DND-41 (cell line): ENCODE measurements around the gene CPPED1.
"Not testable (repeated sequence)": the region's sequence is repeated elsewhere in the genome, so short reads cannot be mapped to it uniquely, and the experiment has no call there.

ENCODE experiments used
- ATAC-seq: fragments of 200-7000 bp; cut with Tn5 transposase; 3 replicates; pipeline ENCODE4 v1.9.1; 2021; ENCODE audit warnings: low read depth; ENCODE audit not compliant: insufficient read depth
- DNase-seq: peaks from one replicate; pipeline ENCODE4 v3.0.0-alpha.2; 2020
- H2AFZ ChIP-seq: 2 replicates; pipeline ENCODE4 v1.6.0; 2012; ENCODE audit warnings: low read depth, low read length
- H3K27ac ChIP-seq: 2 replicates; pipeline ENCODE4 v1.5.1; 2012; ENCODE audit warnings: low read length, inconsistent platforms
- H3K27me3 ChIP-seq: fragments of 200-600 bp; sonication (generic); 2 replicates; pipeline ENCODE4 v1.6.0; 2012; ENCODE audit warnings: low read length, mild to moderate bottlenecking, inconsistent platforms; ENCODE audit not compliant: insufficient read depth, poor library complexity
- H3K36me3 ChIP-seq: 2 replicates; pipeline ENCODE4 v1.5.1; 2012; ENCODE audit warnings: low read length, inconsistent platforms; ENCODE audit not compliant: insufficient read depth
- H3K4me1 ChIP-seq: 2 replicates; pipeline ENCODE4 v1.5.1; 2012; ENCODE audit warnings: mild to moderate bottlenecking, low read length; ENCODE audit not compliant: insufficient read depth
- H3K4me2 ChIP-seq: 2 replicates; pipeline ENCODE4 v1.6.0; 2012; ENCODE audit warnings: mild to moderate bottlenecking, moderate library complexity, low read length, inconsistent platforms; ENCODE audit not compliant: insufficient read depth
- H3K4me3 ChIP-seq, 2 experiments: fragments of 200-600 bp in 1 of 2; shearing (Covaris generic) in 1 of 2; 2 replicates each; pipeline ENCODE4 v1.5.1; 2012 to 2016; ENCODE audit warnings: inconsistent platforms in 2 of 2, low read length in 2 of 2, mild to moderate bottlenecking in 2 of 2, low read depth in 1 of 2, moderate library complexity in 1 of 2
- H3K79me2 ChIP-seq: 2 replicates; pipeline ENCODE4 v1.6.0; 2012; ENCODE audit warnings: low read length, inconsistent platforms; ENCODE audit not compliant: insufficient read depth
- H3K9ac ChIP-seq: 2 replicates; pipeline ENCODE4 v1.6.0; 2012; ENCODE audit warnings: low read depth, mild to moderate bottlenecking, inconsistent platforms, low read length, moderate library complexity
- H3K9me3 ChIP-seq: 2 replicates; pipeline ENCODE4 v1.5.1; 2012; ENCODE audit warnings: low read length, moderate library complexity, mild to moderate bottlenecking, inconsistent platforms; ENCODE audit not compliant: insufficient read depth, severe bottlenecking
- H4K20me1 ChIP-seq: 2 replicates; pipeline ENCODE4 v1.6.0; 2012; ENCODE audit warnings: low read length; ENCODE audit not compliant: insufficient read depth
- EZH2 ChIP-seq: IDR thresholded peaks from 3 replicates; pipeline ENCODE4 v1.6.1; 2012; ENCODE audit warnings: borderline replicate concordance, low read depth, mild to moderate bottlenecking, moderate library complexity, low read length, inconsistent platforms; ENCODE audit not compliant: severe bottlenecking
- TF ChIP-seq, protein P1 (sequence below): IDR thresholded peaks from 2 replicates; pipeline ENCODE4 v1.5.1; 2012; ENCODE audit warnings: borderline replicate concordance, low read length, moderate library complexity, mild to moderate bottlenecking; ENCODE audit not compliant: poor library complexity, severe bottlenecking; ENCODE audit errors: extremely low read depth

Gene CPPED1

DNA sequence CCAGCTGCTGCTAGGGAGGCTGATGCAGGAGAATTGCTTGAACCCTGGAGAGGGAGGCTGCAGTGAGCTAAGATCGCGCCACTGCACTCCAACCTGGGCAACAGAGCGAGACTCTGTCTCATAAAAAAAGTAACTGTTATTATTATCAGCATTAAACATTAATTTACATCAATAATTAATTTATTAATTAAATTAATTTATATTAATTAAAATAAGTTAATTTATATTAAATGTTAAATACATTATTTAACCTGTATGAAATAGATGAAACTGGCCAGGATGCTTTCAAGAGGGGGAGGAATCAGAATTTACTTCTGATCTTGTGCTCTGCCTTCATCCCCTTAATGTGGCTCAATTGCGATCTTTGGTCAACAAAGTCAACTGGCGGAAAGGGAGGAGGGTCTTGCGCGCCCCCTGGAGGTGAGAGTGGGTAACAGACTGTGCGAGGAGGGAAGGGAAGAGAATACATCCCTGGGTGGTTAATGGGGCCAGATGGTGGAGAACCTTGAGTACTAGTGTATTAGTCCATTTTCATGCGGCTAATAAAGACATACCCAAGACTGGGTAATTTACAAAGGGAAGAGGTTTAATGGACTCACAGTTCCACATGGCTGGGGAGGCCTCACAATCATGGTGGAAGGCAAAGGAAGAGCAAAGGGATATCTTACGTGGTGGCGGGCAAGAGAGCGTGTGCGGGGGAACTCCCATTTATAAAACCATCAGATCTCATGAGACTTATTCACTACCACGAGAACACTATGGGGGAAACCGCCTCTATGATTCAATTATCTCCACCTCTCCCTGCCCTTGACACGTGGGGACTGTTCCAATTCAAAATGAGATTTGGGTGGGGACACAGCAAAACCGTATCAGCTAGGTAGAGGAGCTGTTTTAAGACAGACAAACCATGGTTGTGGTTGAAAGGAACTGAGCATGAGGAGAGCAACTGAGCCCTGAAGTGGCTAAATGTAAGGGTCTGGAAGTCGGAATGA is 15.7 kb upstream of the CPPED1 start:
- H3K4me2 ChIP-seq: no peak overlapping the region
- no peaks in the 10 kb centered on the region for H3K27me3 ChIP-seq
- TF ChIP-seq, protein P1, sequence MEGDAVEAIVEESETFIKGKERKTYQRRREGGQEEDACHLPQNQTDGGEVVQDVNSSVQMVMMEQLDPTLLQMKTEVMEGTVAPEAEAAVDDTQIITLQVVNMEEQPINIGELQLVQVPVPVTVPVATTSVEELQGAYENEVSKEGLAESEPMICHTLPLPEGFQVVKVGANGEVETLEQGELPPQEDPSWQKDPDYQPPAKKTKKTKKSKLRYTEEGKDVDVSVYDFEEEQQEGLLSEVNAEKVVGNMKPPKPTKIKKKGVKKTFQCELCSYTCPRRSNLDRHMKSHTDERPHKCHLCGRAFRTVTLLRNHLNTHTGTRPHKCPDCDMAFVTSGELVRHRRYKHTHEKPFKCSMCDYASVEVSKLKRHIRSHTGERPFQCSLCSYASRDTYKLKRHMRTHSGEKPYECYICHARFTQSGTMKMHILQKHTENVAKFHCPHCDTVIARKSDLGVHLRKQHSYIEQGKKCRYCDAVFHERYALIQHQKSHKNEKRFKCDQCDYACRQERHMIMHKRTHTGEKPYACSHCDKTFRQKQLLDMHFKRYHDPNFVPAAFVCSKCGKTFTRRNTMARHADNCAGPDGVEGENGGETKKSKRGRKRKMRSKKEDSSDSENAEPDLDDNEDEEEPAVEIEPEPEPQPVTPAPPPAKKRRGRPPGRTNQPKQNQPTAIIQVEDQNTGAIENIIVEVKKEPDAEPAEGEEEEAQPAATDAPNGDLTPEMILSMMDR: peak; percentile 89
- TF ChIP-seq EZH2: no peak
- peak; percentile 73 for DNase-seq
- H3K27ac ChIP-seq: no peak overlapping the region
- no peaks in the 10 kb centered on the region for H3K9me3 ChIP-seq
- H2AFZ ChIP-seq: no peak overlapping the region
- no peak overlapping the region for H3K4me3 ChIP-seq
- ATAC-seq: peak; percentile 62; the same call in 1 of the 3 replicates
- no peaks in the 10 kb centered on the region for H3K36me3 ChIP-seq
- no peaks in the 10 kb centered on the region for H3K79me2 ChIP-seq
- no peak overlapping the region for H3K9ac ChIP-seq
- H3K4me1 ChIP-seq: peaks cover 13% of the 10 kb centered on the region
- H4K20me1 ChIP-seq: no peaks in the 10 kb centered on the region

GRCh38 chr16:12818326-12818725 is 14.6 kb upstream of the CPPED1 start:
- H3K27me3 ChIP-seq: no peaks in the 10 kb centered on the region
- ATAC-seq: no peak
- H3K9ac ChIP-seq: no peak overlapping the region
- no peak overlapping the region for H3K4me3 ChIP-seq
- no peak overlapping the region for H3K27ac ChIP-seq
- H4K20me1 ChIP-seq: no peaks in the 10 kb centered on the region
- peaks cover 13% of the 10 kb centered on the region for H3K4me1 ChIP-seq
- DNase-seq: no peak
- no peaks in the 10 kb centered on the region for H3K36me3 ChIP-seq
- TF ChIP-seq, protein P1: no peak
- no peak for TF ChIP-seq EZH2
- H3K4me2 ChIP-seq: no peak overlapping the region
- H3K79me2 ChIP-seq: no peaks in the 10 kb centered on the region
- no peaks in the 10 kb centered on the region for H3K9me3 ChIP-seq
- H2AFZ ChIP-seq: no peak overlapping the region

GRCh38 chr16:12816791-12817214 is 13.1 kb upstream of the CPPED1 start:
- not testable (repeated sequence) for H3K9me3 ChIP-seq, H3K4me3 ChIP-seq, H4K20me1 ChIP-seq, H3K79me2 ChIP-seq, H2AFZ ChIP-seq, H3K36me3 ChIP-seq, H3K9ac ChIP-seq, H3K4me2 ChIP-seq, H3K27me3 ChIP-seq
- ATAC-seq: peak; percentile 66
- DNase-seq: peak; percentile 60
- peaks cover 13% of the 10 kb centered on the region for H3K4me1 ChIP-seq
- H3K27ac ChIP-seq: peak overlapping the region; percentile 31; the same call in 1 of the 2 replicates

DNA sequence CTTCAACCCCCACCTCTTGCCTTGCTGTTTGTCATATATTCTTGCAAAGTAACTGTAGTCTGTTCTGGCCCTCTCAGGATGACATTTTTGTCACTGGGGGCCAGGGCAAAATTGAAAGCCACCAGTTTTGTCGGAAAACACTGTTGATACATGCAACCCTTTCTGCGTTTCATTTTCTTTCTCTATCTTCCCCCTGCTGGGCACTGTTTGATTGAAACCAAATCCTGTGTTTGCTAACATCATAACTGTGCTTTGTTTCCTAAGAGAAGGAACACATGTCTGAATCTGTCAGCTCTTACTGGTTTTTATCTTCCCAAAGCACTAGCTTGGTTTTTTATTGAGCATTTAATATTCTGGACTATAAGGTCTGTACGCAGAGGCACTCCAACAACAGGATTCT is 11.7 kb upstream of the CPPED1 start:
- DNase-seq: no peak

GRCh38 chr16:12813734-12814133 is 10.0 kb upstream of the CPPED1 start:
- not testable (repeated sequence) for H2AFZ ChIP-seq, H3K4me3 ChIP-seq, H3K36me3 ChIP-seq, ATAC-seq, H3K4me2 ChIP-seq, DNase-seq, H3K27ac ChIP-seq, H3K79me2 ChIP-seq, H3K9me3 ChIP-seq, H3K9ac ChIP-seq, H3K27me3 ChIP-seq, H4K20me1 ChIP-seq
- peaks cover 13% of the 10 kb centered on the region for H3K4me1 ChIP-seq

More for the DNA sequence above, 11.7 kb upstream of the CPPED1 start:
- H3K4me1 ChIP-seq: peaks cover 13% of the 10 kb centered on the region
- no peaks in the 10 kb centered on the region for H4K20me1 ChIP-seq
- no peak for ATAC-seq
- no peak overlapping the region for H3K4me3 ChIP-seq
- H3K79me2 ChIP-seq: no peaks in the 10 kb centered on the region
- no peak for TF ChIP-seq EZH2
- TF ChIP-seq, protein P1: peak; percentile 9
- H3K27ac ChIP-seq: no peak overlapping the region
- H3K36me3 ChIP-seq: no peaks in the 10 kb centered on the region
- H2AFZ ChIP-seq: no peak overlapping the region
- no peak overlapping the region for H3K9ac ChIP-seq
- H3K9me3 ChIP-seq: no peaks in the 10 kb centered on the region
- no peak overlapping the region for H3K4me2 ChIP-seq
- H3K27me3 ChIP-seq: no peaks in the 10 kb centered on the region
